Activated gamma-delta T cell treated with Interleukin-2 at 50 U/mL for 16 hours (primary cell): ENCODE results near the gene REPS1.

ENCODE experiments used
- DNase-seq: peaks from one replicate; pipeline ENCODE4 v3.0.0-alpha.2; 2020

Gene REPS1

GRCh38 chr6:138914701-138915100 is 73.4 kb downstream of the REPS1 start:
- no peak for DNase-seq

DNA sequence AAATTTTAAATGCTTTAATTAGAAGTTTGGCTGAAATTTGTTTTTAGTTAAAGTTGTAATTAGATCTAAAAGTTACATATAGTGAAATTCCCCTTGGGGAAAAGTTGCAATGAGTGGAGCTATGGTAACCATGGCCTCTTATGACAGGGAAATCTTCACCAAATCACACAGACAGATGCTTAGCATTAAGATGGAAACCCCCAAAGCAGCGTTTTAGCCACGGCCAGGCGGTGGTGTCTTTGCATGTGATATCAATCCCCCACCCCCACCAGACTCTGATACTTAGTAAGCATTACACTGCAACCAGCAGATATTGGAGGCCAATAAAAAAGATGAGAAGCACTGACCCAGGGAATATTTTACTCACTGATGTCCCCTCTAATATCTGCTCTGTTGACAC is 75.7 kb downstream of the REPS1 start:
- no peak for DNase-seq

DNA sequence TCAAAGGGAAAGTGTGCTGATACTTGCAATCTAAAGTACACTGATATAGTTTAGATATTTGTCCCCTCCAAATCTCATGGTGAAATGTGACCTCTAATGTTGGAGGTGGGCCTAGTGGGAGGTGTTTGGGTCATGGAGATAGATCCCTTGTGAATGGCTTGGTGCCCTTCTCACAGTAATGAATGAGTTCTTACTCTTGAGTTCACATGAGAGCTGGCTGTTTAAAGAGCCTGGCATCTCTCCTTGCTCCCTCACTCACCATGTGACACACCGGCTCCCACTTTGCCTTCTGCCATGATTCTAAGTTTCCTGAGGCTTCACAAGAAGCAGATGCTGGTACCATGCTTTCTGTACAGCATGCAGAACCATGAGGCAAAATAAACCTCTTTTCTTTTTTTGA is 78.1 kb downstream of the REPS1 start:
- no peak for DNase-seq

DNA sequence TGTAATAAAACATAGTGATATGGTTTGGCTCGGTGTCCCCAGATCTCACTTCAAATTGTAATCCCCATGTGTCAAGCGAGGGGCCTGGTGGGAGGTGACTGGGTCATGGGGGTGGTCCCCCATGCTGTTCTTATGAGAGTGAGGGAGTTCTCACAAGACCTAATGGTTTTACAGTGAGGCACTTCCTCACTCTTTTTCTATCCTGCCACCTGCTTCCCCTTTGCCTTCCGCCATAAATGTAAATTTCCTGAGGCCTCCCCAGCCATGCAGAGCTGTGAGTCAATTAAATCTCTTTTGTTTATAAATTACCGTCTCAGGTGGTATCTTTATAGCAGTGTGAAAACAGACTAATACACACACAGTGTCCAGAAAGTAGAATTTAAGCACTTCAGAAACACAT is 78.5 kb downstream of the REPS1 start:
- DNase-seq: no peak

- no peak for DNase-seq
These were observed 80.9 kb downstream of the REPS1 start for GRCh38 chr6:138907167-138907566.

DNA sequence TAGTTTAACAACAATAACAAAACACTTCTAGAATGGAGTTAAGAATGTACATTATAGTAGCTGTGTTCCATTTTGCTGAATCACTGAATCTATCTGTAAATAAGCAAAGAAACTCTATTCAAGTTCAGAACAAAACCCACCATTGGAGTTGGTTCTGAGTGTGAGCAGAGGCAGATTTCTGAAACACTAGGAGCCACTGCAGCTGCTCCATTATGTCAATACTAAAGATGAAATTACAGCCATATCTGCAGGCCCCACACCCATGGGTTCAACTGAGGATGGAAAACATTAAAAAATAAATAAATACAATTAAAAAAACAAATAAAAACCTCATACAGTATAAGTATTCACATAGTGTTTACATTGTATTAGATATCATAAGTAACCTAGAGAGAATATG is 91.0 kb downstream of the REPS1 start:
- no peak for DNase-seq

- no peak for DNase-seq
These were observed 91.8 kb downstream of the REPS1 start for GRCh38 chr6:138896104-138896756.

- DNase-seq: no peak
These were observed 96.6 kb downstream of the REPS1 start for GRCh38 chr6:138891255-138891986.

GRCh38 chr6:138885156-138885819 is 102.8 kb downstream of the REPS1 start:
- DNase-seq: no peak

DNA sequence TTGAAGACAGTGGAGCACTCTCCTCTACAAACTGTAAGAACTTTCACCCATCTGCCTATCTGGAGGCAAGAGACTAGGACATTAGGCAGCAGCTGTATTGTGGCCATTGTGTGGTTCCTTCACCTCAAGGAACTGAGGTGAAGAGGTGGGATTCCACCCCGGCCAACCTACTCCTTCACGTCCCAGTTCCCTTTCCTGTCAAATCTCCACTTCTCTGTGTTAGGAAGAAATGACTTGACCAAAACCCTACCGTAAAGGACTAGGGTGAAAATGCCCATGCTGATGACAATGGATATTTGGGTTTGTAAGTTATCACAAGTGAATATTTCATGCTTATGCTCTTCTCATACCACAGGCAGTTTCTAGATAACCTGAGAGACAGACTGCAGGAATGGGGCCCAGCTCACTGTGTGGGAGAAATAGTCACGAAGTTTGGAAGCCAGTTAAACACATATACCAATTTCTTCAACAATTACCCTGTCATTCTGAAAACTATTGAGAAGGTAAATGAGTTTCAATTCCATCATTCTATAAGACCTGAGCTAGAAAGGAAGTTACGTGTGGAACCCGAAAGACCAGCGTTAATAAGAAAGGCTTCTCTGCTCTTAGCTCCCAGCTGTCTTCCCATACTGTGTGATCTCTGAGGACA is 105.6 kb downstream of the REPS1 start:
- no peak for DNase-seq

- DNase-seq: no peak
These were observed 114.9 kb downstream of the REPS1 start for GRCh38 chr6:138873191-138873590.

- DNase-seq: no peak
These were observed 118.7 kb downstream of the REPS1 start for GRCh38 chr6:138869398-138869797.

GRCh38 chr6:138868181-138868580 is 119.9 kb downstream of the REPS1 start:
- no peak for DNase-seq

GRCh38 chr6:138865480-138866109 is 122.5 kb downstream of the REPS1 start:
- no peak for DNase-seq

DNA sequence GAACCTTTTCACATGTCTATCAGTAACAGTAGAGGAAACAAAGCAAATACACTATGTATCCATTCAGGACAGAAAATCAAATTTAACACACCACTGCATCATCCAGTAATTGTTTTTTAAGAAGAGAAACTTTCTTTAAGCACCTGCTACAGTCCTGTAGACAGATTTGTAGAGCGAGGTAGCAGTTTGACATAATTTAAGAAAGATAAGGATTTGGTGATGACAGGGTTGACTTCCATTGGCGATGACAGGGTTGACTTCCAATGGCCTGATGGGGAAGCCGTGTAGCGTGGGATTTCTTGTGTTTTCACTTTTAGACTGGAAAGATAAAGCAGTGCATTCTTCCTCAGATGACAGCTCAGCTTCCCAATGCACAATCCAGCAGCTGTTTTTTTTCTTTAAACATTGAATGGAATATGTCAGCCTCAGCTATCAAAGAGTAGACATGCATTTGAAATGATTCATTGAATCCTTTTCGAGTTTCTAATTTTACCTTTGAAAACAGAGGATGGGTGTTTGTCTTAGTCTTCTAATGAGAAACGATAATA is 123.6 kb downstream of the REPS1 start:
- no peak for DNase-seq

DNA sequence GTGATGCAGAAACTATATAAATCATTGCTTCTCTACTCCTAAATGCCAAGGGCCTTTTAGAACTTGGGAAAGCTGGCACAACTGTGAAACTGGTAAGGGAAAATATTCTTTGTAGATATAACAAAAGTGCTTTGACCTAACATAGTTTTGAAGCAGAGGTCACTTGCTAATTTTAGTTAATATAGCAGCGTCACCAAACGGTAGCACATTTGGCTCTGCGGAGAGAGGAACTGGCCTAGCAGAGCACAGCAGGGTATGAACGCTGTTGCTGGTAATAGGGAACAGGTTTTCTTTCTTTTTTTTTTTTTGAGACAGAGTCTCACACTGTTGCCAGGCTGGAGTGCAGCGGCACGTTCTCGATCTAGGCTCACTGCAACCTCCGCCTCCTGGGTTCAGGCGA is 124.7 kb downstream of the REPS1 start:
- DNase-seq: no peak

DNA sequence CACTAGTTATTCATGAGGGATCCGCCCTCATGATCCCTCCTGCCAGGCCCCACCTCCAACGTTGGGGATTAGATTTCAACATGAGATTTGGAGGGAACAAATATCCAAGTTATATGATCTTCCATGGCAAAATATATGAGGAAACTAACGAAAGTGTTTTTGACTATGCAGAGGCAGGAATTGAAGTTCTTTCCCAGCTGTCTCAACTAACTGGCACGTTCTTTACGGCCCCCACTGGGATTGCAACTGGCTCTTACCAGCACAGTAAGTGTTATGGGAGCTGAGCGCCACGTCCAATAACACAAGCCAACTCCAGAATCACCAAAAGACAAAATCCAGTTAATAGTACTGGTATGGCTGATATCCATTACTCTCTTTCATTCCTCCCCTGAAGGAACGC is 125.6 kb downstream of the REPS1 start:
- DNase-seq: no peak

- no peak for DNase-seq
These were observed 130.3 kb downstream of the REPS1 start for GRCh38 chr6:138857775-138858174.

DNA sequence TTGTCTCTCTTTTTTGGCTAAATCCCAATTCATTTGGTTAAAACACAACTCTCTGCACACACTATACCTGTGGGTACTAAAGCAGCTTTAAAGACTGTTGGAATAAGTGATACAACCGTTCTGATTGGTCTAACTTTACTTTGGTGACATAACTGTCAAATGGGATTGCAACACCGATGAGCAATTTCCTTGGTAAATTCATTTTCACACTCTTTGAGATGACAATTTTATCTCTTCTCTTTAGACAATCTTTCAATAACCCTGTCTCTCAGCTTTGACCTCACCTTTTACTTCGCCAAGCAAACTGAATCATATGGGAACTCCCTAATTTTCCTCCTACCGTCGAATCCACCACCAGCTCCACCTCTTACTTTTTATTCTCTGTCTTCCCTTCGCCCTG is 131.4 kb downstream of the REPS1 start:
- DNase-seq: no peak
